IPS-18c (cell line): ENCODE data around the gene CD93.

ENCODE experiments used
- H3K4me3 ChIP-seq: 2 replicates; pipeline ENCODE4 v1.7.0; 2013; ENCODE audit warnings: low read depth, mild to moderate bottlenecking, low read length, moderate library complexity; ENCODE audit not compliant: insufficient read depth
- H3K9me3 ChIP-seq: one replicate; pipeline ENCODE4 v1.6.1; 2013; ENCODE audit warnings: mild to moderate bottlenecking, low read length, moderate library complexity; ENCODE audit not compliant: control insufficient read depth, insufficient read depth

Gene CD93

DNA sequence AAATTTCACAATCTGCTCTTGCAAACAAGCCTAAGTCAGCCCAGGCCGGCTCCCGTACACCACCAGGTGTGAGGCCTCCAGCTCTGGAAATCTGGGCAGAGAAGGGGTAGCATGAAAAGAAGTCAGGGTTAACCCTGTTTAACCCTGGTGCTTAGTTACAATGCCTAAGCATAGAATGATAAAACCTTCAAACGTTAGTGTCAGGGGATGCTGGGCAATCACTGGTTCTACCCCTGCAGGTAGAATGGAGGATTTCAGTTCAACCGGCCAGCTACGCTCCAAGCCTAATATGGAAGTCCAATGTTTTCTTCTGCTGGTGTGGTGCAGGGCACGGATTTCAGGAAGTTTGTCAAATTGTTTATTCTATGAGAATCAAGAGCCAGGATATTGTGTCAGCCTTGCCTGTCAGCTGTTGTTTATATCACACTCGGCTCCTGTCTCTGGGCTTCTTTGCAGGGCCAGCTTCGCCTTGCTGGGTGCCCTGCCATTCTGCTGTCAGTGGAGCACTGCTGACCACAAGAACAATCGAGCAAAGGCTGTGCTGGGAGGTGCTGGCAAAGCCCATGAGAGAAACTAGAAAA is 20.2 kb upstream of the CD93 start:
- Histone ChIP-seq H3K4me3 (no peak overlapping the region), H3K9me3 (peaks cover 2% of the 10 kb centered on the region)

DNA sequence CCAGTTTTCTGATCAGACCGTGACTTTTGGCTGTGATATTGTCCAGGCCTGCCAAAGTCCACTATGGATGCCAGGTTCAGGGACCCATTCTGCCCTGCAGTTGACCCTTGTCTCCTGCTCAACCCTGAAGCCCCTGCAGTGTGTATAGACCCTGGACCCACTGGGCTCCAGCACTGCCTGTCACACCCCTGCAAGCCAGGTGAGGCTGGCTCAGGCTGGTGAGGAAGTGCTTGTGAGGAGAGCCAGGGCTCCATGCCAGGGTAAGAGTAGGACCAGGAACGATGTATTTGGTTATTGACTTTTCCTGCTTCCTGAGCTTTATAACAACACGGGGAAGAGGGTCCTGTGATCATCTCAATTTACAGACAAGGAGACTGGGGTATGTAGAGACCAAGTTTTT is 19.1 kb upstream of the CD93 start:
- H3K4me3 ChIP-seq: no peak overlapping the region
- peaks cover under 1% of the 10 kb centered on the region for H3K9me3 ChIP-seq

DNA sequence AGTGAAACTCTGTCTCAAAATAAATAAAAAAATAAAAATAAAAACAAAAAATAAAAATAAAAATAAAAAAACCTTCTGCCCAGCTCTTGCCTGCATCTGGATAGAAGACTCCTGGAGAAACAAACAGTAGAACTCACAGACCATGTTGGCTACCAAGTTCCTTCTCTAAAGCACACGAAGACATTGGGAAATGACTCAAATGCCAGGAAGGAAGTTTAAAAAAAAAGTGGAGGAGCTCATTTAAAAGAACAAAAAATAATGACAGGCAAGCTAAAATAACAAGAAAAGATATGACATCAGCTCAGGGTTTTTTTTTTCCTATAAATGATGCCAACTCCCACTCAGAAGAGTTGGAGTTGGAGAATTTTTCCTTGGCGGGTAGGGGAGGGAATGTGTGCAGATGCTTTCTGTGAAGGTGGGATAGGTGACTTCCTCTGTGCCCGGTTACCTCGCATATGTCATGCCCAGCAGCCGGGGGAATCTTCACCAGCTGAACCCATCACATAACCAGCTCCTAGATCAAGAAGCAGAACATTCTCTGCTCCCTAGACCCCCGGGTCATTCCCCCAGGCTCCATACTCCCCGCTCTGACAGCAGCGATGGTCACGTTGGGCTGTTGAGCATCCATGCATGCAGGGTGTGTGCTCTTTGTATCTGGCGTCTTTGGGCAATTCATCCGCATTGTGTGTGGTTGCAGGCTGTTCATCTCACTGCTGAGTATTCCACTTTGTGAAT is 17.3 kb upstream of the CD93 start:
- Histone ChIP-seq H3K9me3 (peaks cover 2% of the 10 kb centered on the region), H3K4me3 (no peak overlapping the region)

DNA sequence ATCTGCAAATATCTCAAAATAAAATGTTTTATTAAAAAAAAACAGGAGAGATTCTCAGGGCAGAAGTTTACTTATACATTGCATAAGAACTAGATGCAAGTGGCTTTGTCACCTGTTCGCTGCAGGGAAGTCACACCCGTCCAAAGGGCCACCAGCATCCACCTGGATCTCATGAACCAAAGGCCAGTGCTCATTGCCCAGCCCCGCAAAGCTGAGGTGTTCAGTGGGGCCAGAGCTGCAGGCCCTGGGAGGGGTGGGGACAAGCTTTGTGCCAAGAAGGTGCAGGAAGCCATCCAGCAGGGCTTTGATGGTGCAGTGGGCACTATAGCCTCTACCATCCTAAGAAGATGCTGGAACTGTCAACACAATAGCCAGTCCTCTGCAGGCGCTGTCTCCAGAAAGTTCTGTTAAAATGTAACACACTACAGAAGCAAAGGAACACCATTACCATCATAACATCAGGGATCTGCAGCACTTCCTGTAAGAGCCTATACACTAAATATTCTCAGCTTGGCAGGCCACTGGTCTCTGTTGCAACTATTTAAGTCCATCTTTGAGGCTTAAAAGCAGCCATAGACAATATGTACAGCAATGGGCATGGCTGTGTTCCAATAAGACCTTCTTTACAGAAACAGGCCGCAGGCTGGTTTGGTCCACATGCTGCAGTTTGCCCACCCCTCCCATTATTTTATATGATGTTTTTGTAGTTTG is 15.7 kb upstream of the CD93 start:
- peaks cover 2% of the 10 kb centered on the region for H3K9me3 ChIP-seq
- no peak overlapping the region for H3K4me3 ChIP-seq

DNA sequence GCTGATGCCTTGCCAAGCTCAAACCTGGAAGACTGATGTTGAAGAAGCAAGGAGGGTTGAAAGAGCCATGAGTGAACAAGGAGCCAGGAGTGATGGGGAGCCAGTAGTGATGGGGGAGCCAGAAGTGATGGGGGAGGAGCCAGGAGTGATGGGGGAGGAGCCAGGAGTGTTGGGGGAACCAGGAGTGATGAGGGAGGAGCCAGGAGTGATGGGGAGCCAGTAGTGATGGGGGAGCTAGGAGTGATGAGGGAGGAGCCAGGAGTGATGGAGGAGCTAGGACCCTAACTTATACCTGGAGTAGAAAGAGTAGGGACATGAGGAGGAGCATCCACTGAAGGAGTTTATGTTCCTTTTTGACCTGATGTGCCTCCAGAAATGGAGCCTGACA is 14.6 kb upstream of the CD93 start:
- Histone ChIP-seq H3K4me3 (no peak overlapping the region), H3K9me3 (peaks cover 2% of the 10 kb centered on the region)

DNA sequence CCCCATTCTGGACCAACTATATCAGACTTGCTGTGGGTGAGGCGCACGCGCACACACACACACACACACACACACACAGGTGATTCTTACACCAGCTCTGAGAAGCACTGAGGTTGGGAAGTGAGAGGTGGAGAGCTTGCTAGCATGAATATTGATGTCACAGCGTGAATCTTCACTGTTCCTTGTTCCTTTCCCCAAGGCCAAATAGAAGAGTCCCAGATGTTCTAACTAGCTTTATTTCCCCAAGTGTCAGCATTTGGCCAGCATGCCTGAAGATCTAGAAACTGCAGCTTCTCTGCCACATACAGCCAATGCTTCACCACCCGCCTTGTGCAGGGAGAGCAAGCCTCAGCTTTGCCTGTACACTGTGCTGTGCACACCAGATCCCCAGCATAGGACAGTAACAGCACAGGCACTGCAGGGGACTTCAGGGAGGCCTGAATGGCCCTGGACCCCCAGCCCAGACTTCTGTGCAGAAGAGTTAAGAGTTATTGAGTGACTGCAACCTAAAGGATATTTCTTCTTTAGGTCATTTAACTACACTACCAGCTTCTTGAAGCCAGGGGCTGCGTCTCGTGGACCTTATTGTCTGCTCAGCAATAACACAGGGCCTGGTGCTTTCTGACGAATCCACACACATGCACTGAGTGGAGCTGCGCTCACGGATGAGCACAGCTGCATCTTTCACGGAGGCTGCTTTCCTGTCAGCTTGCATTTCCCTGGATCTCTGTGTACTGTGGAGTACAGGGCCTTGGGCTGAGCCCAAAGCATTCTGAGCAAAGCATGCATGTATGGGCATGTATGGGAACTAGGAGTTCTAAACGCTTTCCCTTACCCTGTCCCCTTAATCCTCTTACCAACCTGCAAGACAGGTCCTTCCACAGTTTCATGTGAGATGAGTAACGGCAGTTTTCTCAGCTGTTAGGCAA is 13.9 kb upstream of the CD93 start:
- peaks cover 2% of the 10 kb centered on the region for H3K9me3 ChIP-seq

DNA sequence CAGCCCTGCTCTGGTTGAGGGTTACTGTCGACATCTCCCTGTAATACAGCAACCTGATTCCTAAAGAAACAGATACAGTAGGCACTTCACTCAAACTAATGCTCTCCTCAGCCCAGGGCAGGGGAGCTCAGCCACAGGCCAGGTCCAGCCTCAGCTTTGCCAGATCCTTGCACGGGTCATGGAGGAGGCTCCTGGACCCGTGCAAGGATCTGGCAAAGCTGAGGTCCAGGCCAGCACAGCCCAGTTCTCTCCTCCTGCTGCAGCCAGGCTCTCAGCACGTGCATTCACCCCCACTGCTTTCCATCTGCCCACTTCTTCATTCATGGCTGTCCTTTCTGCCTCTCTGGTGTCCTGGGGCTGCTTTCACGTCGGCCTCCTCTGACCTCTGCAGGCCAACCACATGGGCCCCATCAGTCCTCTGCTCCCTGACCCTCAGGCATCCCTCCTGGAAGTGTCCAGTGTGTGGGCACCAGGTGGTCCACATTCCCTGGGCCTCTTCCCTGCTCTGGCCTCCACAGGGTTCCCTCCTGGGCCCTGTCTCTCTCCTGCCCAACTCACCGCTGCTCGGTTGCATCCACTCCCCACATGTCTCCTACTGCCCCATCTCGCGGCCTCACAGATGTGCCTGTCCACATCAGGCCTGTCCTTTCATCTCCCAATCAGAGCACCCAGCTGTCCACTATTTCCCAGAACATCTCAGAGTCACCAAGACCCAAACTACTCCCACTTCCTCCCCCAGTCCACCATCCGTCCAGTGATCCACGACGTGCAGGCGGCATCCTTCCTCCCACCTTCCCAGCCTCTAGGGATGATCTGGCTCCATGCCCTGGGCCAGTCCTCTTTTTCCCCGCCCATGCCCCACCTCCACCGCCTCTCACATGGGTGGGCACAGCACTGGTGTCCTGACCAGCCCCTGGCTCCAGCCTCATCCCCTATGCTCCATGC is 11.8 kb upstream of the CD93 start:
- Histone ChIP-seq H3K9me3 (peaks cover 2% of the 10 kb centered on the region), H3K4me3 (no peak overlapping the region)

More for the DNA sequence above, 13.9 kb upstream of the CD93 start:
- no peak overlapping the region for H3K4me3 ChIP-seq

DNA sequence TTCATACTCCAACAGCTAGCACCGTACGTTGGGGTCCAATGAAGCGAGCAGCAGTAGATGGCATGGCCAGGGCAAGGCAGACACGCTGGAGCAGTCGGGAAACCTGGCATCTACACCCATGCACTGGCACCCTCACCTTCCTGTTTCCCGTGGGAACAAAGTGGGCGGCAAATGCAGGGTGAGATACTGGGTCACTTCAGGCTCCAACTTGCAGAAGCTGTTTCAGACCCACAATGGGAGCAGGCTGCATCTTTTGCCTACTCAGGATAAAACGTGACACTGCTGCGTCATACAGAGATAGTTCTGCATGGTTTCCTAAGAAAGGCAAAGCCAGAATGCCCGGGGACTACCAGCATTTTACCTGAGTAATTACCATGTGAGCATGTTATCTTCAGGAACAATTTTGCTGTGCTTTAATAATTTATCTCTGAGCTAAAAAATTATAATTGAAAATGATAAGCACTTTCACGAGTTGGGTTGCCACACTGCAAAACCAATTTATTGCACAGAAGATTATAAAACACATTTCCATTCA is 10.9 kb upstream of the CD93 start:
- Histone ChIP-seq H3K9me3 (peaks cover 2% of the 10 kb centered on the region), H3K4me3 (no peak overlapping the region)

DNA sequence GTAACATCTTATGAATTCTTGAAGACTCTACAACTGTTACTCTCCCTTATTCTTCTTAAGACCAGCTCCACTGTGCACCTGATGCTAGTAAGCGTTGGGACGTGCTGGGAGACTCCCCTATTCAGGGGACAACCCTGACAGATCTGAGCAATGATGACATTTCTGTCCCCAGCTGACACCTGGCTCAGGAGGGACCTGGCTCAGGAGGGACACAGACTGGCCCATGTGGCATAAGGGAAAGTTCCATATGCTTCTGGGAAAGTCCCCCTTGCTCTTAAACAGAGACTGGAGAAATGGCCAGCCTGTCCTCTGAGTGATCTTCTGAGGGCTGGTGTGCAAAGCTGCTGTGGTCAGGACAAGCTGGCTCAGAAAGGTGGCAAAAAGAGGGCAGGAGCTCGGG is 10.0 kb upstream of the CD93 start:
- Histone ChIP-seq H3K4me3 (no peak overlapping the region), H3K9me3 (peaks cover 2% of the 10 kb centered on the region)

DNA sequence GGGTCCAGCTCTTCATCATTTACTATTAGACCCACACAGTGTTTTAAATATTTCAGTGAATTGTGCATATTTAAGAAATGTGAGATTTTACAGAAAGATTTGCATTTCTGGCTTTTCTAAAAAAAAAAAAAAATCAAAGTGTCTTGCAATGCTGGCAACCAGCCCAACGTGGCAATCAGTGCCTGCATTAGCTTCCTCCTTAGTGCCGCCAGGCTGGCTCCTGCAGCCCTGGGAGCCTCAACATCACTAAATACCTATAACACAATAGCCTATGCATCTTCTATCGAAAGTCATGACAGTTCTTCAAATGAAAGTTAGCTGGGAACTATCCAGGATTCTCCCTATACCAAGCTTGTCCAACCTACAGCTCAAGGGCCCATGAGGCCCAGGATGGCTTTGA is 9.4 kb upstream of the CD93 start:
- Histone ChIP-seq H3K9me3 (peaks cover 2% of the 10 kb centered on the region), H3K4me3 (no peak overlapping the region)

DNA sequence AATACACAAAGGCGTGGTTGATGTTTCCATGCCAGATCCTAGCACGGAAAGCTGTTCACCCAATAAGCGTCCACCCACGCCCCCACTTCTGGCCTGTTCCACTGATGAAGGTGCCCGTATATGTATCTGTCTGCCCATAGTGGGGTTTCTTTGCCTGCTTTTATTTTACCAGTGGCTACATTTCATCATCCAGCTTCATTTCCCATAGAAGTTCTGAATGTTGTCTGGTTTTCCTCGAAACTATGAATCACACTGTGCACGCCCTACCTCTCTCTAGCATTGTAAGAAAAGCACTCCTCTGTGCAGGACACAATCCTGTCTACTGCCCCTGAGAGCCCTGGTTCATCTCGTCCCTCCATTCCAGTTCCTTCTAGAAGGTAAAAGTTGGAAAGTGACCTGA is 8.8 kb upstream of the CD93 start:
- H3K9me3 ChIP-seq: no peaks in the 10 kb centered on the region
- H3K4me3 ChIP-seq: no peak overlapping the region

DNA sequence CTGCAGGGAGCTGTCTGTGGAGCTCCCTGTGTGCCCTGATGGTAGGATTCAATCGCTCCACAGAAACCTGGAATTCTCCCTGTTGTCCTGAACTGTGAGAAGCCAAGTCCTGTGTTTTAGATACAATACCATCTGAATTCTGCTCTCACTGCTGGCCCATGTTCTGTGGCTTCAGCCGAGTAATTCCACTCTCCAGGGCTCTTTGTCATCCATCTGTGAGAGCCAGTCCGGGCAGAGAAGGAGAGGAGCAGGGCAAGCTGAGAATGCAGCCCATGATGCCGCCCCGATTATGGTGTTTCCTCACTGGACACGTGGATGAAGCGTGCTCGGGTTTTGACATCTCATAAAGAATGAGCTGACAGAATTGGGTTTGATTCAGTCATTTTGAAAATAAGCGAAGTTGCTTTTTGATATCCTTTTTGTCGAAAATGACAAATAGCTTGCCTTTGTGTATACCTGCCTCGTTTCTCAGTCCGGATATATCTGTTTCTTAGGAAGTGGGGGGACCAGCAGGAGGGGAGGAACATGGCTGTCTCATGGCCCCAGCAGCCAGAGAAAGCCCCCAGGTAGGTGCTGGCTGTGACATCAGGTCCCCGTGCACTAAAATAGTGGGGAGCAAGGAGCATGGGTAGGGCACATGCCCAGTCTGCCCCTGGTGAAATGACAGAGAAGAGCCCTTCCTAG is 8.2 kb upstream of the CD93 start:
- Histone ChIP-seq H3K9me3 (no peaks in the 10 kb centered on the region), H3K4me3 (no peak overlapping the region)

DNA sequence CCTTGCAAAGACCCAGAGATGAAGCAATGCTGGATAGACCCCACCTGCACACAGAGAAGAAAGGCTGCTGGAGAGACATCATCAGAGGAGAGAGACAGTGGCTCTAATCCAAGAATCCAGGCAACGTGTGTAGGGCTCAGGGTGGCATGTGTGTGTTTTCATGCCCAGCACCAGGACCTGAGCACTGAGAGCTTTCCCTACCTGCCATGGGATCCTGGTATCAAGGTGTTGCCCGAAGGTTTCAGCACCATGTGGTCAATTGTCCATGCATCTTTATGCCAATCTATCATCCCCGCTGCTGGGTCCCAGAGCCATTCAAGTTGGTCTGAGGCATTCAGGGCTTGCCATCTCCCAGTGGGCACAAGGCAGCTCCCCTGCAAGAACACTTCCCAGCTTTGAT is 7.5 kb upstream of the CD93 start:
- no peaks in the 10 kb centered on the region for H3K9me3 ChIP-seq
- no peak overlapping the region for H3K4me3 ChIP-seq

DNA sequence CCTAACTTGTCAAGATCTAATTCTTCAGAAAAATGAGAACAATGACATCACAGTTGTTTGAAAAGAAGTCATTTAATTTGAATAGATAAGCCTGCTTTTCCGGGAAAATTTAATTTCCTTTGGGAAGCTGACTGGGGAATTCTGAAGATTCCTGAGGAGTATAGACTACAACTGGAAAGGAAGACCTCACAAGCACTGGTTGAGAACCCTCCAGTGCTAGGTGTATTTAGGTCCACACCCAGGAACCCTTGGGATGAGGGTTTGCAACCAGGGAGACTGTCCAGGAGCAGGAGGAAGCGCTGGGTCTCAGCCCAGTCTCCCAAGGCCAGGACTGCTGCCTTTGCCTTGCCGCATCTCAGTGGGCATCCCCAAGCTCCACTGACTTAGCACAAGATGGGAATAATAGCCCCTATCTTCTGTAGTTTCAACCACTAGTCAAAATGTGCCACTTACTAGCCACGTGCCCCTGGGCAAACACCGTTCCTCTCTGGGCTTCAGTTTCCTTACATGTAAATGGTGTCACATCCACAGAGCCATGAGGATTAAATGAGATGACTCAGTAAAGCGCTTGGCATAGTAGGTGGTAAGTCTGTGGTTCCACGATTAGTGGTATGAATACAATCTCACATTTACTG is 6.9 kb upstream of the CD93 start:
- no peaks in the 10 kb centered on the region for H3K9me3 ChIP-seq
- H3K4me3 ChIP-seq: no peak overlapping the region

DNA sequence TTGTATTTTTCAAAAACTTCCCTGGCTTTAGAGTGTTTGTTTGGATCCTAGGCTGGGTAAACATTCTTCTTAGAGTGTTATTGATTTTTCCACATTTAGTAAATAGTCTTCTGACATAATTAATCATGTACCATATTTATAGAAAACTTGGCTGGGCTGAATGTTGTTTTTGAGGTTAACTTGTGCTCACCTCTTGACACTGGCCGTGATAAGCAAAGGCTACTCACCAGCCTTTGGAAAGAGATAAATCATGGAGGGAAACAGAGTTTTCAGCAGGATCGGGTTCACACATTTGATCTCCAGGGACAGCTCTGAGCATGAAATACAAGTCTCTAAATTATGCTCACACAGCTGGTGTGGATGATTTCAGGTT is 6.2 kb upstream of the CD93 start:
- Histone ChIP-seq H3K9me3 (no peaks in the 10 kb centered on the region), H3K4me3 (no peak overlapping the region)
